Activated CD4-positive, CD25-positive, alpha-beta regulatory T cell treated with anti-CD3 and anti-CD28 coated beads, Interleukin-2, amount 50 U/mL, for 72 hours (primary cell): ENCODE results near the gene ACE.

Source experiments
- DNase-seq: peaks from one replicate; pipeline ENCODE4 v3.0.0; 2021

Gene ACE

DNA sequence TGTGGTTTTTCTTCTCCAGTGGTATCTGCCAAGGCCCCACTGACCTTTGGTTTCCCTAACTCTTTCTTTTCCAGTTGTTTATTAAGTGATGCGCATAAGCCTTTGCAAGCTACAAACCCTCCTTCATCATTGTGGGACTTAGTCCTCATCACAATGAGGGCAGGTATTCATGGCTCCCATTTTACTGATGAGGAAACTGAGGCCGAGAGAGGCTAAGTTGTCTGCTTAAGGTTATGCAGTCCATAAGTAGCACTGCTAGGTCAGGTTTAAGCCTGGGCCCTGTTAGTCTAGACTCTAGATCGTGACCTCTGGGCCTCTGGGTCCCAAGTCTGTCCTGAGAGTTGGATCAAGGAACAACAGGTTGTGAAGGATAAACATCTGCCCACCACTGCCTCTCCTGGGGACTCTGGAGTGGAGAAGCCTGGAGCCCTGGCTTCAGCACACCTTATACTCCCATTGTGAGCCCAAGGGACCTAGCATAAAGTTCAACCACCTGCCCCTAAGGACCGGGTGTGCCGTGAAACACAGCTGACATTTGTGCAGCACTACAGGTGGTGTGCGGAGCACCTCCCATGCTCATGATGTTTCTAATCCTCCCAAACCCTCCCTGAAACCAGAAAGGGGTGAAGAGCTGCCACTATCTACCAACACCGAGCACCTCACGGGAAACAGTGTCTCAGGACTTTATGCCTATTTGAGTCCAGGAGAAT lies 41.1 kb downstream of the ACE start:
- DNase-seq: no peak

DNA sequence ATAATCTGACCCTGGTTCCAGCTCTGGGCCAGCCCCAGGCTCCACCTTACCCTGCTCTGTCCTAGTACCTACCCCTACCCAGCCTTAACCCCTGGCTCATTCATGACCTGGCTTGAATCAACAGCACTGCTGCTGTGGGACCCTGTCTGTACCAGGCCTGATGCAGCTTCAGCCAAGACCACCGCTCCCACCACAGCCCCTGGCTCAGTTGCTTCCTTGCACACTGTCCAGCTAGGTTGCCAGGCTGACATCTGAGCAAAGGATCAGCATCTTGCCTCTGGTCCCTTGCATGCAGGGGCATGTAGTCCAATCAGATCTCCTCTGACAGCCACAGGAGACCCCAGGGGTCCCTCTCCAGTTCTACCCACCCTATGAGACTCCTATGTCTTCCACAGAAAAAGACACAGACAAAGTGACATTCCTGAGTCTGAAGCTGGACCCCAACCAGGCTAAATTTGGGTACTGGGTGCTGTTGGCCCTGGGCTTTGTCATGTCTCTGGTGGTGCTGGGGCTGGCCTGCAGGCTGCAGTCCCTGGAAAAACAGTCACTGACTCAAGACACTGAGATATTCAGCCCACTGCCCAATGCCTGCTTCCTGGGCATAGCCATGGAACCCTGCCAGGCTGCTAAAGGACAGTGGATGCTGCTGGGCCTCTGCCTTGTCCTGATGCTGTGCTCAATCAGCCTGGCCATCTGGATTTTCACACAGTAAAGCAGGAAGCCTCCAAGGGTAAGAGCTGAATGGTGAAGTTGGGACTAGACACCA lies 42.4 kb downstream of the ACE start:
- DNase-seq: no peak

DNA sequence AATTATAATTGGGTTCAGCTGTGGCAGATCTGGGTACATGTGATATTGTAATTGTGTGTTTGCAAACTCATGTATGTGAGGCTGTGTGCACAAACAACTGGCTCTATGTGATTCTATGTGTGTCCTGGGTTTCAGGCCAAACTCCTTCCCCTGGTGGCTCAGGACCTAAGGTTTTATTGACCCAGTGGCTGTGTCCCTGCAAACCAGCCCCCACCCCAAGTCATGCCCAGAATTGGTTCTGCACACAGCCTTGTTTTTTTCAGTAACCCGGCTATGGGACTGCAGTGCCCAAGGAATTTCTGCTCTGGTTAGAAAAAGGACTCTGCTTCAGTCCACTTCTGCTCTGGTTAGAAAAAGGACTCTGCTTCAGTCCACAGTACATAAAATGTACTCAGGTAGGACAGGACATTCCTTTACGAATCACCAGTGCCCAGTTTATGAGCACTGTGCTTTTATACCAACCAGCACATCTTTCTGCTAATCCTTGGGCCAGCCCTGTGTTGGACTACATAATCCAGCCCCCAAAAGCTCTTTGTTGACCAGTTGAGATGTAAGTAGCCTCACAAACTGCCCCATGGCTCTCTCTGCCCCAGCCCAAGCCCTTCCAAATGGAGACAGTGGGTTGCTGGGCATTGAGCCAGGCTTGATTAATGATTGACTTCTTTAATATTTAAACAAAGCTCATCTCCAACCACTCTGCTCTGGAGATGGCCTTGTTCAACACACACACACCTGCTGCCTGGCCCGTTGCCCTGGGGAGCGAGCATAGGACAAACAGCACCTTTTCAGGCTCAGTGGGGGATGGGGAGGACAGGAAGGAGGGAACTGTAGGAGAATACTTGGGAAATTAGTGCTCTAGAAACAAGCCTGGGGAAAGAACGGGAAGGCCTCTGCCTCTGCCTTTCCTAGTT lies 43.4 kb downstream of the ACE start:
- DNase-seq: no peak

DNA sequence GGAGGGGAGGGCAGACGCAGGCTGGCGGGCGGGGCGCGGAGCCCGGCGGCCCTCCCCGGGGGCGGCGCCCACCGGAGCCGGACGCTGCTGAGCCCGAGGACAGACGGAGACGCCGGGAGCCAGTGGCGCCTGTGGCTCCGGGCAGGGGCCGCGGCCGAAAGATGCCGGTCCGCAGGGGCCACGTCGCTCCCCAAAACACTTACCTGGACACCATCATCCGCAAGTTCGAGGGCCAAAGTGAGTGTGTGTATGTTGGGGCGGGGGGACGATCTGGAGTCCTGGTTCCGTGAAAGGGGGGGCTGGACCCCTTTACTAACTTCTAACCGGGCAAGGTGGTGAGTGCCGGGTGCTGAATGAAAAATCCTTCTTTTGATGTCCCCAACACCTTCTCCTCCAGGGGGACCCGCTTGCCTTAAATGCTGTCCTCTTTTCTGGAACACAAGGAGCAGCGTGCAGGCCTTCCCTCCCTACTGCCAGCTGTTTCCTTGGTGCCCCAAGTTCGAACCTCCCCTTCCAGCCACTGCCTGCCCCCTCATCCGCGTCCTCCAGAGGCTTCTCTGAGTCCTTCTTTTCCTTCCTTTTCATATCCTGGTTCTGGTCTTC lies 46.5 kb downstream of the ACE start, which contains the start of gene KCNH6:
TSS of gene KCNH6 (plus strand) at position 106 of the 603 bp plus-strand sequence. CDS start at position 162, 56 bp downstream.
- no peak for DNase-seq

DNA sequence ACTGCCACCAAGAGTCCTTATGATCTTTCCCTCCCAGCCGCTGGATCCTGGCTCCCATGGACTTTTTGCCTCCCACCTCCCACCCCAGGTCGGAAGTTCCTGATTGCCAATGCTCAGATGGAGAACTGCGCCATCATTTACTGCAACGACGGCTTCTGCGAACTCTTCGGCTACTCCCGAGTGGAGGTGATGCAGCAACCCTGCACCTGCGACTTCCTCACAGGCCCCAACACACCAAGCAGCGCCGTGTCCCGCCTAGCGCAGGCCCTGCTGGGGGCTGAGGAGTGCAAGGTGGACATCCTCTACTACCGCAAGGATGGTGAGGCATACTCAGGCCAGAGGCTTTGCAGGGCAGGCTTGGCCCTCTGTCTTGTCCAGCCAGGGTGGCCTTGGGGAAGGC lies 47.2 kb downstream of the ACE start:
- DNase-seq: no peak

DNA sequence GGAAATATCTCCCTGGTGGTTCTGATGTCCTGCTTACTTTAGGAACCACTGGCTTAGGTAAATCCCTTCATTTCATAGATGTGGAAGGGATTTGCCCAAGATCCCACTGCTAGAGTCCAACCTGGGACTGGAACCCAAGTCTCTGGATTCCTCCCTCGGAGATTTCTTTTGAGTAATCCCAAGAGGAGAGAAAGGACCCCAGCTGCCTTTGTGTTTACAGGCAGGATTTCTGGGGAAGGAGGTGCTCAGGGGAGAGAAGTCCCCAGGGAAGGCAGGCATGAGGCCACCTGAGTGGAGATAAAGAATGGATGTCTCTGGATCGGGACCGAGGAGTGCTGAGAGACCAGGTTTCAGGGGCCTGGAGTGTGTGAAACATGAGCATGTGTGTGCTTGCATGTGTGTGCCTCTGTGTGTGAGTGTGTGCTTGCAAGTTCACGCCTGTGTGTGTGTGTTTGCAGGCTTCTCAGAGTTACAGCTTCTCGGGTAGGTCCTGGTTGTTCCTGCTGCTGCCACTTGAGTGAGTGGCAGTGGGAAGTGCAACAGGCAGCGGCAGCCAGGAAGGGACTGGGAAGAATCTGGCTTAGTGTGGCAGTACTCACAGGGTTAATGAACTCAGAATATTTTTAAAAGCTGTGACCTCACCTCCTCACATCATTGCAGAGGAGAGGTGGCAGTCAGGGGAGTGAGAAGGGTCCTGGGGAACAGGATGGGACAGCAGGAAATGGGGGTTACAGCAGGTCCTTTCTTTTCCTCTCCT lies 48.5 kb downstream of the ACE start:
- DNase-seq: no peak

DNA sequence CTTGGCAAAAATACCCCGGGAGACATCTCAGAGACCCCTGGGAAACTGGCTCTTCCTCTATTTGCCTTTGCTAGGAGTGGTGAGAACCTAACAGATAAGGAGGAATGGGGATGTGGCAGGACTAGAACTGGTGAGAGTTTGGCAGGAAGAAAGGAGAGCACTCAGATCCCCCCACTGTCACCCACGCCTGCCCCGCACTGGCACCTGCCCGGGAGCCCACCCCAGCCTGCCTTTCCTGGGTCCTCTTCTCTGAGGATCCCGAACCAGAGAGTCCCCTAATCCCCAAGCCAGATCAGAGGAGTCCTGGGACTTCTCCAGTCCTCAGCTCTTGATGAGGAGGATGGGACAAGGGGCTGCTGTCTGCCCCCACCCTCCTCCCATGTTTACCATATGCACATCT lies 50.0 kb downstream of the ACE start:
- no peak for DNase-seq

DNA sequence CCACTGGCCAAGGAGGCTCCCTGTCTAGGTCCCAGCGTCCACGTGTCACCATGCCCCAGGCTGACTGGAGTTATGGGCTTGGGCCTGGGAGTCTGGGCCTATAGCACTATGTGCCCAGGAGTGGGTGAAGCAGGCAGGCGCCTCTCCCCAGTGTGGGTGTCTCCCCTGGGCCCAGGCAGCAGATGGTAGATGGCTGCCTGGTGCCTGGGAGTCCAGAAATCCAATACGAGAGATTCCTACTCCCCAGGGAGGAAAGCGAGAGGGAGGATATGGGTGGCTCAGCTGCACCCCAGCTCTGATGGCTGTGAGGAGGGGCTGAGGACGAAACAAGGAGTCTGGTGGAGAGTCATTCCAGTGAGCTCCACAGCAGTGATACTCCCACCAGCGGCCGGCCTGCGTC lies 51.3 kb downstream of the ACE start:
- DNase-seq: no peak

DNA sequence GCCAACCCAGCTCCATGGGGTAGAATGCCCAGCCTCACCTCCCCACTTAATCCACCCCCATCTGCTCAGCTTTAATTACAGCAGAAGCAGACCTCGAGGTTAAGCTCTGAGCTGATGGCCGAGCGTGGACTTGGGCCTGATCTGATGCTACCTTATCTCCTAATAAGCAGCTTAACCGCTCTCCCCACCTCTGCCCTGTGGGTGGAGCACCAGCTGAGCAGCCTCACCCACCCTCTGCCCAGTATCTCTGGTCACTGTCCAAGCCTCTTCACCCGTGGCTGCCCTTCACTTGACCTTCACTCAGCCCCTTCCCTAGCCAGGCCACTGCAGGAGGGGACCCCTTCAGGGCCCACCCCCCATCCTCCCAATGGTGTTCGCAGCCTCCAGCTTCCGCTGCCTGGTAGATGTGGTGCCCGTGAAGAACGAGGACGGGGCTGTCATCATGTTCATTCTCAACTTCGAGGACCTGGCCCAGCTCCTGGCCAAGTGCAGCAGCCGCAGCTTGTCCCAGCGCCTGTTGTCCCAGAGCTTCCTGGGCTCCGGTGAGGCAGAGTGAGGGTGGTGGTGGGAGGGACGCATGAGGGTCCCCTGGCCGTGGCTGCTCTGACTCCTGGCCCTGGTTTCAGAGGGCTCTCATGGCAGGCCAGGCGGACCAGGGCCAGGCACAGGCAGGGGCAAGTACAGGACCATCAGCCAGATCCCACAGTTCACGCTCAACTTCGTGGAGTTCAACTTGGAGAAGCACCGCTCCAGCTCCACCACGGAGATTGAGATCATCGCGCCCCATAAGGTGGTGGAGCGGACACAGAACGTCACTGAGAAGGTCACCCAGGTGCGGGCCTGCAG lies 53.1 kb downstream of the ACE start:
- DNase-seq: no peak

DNA sequence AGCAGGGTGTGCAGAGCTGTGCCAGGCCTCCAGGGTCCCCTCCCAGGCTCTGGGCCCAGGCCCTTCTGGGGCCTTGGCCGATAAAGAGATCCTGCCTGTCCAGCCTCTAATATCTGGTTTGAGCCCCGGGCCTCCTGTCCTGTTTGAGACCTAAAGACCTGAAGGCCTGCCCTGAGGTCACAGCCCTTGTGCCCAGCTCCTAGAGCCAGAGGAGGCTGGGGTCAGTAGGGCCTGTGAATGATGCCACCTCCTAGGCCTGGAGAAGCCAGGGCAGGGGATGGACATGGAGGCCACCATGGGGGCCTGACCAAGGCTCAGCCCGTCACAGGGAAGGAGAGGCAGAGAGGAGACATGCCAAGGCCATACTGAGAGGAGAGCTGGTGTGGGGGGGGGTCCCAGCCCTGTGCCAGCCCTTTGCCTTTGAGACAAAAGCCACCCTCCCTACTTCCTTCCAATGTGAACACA lies 53.7 kb downstream of the ACE start:
- DNase-seq: no peak

DNA sequence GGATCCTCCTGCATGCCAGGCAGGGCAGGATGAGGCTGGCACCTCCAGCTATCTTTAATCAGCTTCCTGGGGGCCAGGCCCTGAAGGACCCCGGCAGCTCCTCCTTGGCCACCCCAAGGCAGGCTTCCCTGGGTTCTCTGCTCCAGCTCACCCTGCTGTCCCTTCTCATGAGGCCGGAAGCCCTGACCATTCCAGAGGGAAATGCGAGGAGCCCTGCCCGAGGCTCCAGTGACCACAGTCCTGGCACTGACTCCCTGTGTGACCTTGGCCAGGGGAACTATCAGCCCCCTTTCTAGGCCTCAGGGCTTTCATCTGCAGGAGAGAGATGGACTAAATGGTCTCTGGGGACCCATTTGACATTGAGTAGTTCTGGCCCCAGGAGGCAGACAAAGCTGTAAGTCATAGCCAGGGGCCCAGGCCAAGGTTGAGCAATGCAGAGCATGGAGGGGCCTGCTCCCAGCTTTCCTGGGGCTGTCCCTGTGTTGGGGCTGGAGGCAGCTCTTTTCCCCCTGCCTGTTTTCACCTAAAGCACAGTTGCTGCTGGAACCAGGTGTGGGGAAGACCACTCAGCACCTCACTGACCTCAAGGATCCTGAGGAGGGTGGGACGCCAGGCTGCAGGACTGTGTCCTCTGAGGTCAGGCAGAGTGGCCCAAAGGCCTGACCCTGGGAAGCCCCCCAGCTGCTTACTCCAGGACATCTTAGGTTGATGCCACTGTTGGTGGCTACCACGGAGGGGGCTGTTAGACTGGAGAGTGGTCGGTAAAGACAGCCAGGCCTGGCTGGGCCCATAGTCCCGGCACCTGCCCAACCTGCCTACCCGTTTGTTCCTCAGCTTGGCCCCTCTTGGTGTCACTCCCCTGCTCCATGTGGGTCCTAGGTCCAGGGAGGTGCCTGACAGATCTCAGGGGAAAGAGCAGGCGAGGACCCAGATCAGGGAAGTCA lies 54.4 kb downstream of the ACE start:
- no peak for DNase-seq

DNA sequence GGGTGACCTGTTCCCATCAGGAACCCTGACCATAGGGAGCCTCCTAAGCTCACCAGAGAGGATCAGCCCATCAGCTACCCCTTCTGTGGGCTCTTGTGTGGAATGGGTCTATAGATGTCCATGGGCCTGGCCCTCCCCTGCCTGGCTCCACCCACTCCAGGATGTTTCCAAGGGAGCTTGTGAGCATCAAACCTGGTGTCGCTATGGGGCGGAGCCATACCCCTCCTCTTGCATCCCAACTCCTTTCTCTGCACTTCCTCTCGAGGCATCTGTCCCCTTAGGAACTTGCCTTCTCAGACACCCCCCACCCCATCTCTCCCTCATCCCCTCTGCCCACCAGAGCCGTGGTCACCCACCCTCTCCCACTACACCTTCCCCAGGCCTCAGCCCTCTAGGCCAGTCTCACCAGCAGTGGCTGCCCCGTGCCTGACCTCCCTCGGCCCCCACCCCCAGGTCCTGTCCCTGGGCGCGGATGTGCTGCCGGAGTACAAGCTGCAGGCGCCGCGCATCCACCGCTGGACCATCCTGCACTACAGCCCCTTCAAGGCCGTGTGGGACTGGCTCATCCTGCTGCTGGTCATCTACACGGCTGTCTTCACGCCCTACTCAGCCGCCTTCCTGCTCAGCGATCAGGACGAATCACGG lies 56.7 kb downstream of the ACE start:
- DNase-seq: no peak

DNA sequence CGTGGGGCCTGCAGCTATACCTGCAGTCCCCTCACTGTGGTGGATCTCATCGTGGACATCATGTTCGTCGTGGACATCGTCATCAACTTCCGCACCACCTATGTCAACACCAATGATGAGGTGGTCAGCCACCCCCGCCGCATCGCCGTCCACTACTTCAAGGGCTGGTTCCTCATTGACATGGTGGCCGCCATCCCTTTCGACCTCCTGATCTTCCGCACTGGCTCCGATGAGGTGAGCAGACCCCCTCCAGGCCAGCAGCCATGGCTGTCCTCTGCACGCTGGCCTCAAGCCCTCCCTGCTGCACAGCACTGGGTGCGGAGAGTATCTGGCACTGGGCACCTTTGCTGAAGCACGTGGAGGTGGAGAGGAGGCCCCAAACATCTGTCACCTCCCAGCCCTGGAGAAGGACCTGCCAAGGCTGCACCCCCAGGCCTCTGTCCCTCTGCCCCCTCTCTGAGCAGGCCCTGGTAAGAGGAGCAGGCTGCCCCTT lies 57.3 kb downstream of the ACE start:
- DNase-seq: no peak

DNA sequence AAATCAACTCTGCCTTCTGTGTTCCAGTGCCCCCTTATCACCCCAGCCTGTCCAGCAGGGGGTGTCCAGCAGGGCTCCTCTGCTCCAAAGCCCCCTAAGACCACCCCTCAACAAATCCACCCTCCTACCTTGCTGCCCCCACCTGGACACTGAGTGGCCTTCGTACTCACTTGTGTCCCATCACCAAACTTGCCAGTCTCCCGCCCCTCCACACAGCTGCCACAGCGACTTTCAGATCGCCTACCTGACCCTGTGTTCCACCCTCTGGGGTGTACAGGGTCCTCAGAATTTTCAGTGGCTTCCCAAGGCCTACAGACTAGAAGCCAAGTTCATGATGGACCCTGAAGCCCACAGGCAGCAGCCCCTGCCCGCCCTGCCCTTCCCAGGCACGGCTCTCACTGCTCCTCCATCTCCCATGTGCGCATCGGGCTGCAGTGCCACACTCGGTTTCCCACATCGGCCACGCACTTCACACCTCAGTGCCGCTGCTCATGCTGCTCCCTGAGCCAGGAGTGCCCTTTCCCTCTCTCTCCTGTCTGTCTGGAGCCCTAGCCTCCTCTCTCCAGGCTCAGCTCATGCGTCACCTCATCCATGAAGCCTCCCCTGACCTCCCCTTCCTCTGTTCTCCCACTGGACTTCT lies 58.1 kb downstream of the ACE start:
- no peak for DNase-seq

DNA sequence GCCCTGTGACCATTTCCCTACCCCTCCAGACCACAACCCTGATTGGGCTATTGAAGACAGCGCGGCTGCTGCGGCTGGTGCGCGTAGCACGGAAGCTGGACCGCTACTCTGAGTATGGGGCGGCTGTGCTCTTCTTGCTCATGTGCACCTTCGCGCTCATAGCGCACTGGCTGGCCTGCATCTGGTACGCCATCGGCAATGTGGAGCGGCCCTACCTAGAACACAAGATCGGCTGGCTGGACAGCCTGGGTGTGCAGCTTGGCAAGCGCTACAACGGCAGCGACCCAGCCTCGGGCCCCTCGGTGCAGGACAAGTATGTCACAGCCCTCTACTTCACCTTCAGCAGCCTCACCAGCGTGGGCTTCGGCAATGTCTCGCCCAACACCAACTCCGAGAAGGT lies 58.8 kb downstream of the ACE start:
- no peak for DNase-seq

DNA sequence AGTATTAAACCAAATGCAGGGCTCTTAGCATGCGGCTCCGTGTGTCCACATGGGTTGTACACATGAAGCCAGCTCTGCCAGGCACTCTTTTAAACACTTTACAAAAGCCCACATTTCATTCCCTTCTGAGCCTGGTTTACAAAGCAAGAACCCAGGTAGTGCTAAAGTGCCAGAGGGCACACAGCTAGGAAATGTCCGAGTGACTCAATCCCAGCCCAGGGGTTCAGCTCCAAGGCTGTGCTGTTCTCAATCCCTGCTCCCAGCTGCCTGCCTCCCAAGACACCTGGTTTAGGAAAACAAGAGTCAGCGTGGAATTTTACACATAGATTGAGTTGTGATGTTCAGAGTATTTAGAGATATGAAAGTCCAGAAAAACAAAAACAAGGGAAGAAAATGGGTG lies 60.1 kb downstream of the ACE start:
- no peak for DNase-seq

DNA sequence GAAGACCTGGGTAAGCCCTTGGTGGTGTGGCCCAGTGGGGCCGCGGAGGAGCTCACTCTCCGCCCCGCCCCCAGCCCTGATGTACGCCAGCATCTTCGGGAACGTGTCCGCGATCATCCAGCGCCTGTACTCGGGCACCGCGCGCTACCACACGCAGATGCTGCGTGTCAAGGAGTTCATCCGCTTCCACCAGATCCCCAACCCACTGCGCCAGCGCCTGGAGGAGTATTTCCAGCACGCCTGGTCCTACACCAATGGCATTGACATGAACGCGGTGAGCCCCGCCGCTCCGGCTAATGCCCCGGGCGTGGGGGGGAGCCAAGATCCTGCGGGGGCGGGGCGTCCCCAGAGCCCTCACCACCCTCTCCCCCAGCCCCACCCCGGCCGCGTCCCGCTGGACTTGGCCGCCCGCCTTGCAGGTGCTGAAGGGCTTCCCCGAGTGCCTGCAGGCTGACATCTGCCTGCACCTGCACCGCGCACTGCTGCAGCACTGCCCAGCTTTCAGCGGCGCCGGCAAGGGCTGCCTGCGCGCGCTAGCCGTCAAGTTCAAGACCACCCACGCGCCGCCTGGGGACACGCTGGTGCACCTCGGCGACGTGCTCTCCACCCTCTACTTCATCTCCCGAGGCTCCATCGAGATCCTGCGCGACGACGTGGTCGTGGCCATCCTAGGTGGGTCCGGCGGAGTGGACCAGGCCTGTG lies 61.3 kb downstream of the ACE start:
- peak; percentile 29 for DNase-seq
